Measurements from ENCODE around the gene ZNF790. TPM values are rescaled to one million over a fixed set of nuclear protein-coding genes. Genes with fewer than 3 reads are reported as not detected.
A peak's percentile ranks its signal among the peaks of the same experiment; 100 is the strongest.

The ZNF790 gene
- 1 to 10 TPM; 6.2 to 8.8 (median 8.5) TPM for polyA plus RNA-seq

DNA sequence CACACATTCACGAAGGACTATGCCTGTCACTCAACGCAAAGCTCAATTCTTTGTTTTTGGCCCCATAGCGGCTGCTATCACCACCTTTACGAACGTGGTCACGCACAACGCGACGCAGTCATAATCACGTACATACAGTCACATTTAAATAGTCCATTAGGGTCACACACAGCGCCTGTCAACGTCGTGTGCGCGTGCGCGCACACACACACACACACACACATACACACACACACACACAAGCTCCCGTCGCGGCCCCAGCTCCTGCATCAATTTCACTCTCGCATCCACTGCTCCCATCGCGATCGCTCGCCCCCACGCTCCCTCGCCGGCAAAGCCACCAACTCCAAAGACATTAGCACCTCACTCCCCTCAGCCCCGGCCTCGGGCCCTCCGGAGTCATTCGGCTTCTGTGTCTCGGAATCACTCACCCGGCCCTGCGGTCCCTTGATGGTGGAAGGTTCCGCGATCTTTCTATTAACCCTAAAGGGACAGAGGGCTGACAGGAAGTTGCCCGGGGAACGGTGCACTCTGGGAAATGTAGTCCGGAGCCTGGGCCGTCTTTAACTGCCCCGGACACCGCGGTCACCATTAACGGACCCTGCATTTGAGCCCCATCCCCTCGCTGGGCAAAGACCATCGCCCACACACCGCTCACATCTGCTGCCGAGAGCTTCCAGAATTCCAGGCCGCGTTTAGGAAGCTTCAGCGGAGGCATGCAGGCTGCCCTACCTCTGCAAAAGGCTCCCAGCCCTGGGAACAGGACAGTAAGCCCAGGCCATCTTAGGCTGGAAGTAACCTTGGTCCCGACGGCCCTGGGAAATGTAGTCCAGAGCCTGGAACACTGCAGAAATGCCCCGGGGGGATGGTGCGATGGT lies at the start of gene ZNF790:
TSS of gene ZNF790 (minus strand) at position 482 of the 878 bp plus-strand sequence. CDS start 12,768 bp downstream, outside the sequence.
- Mint-ChIP-seq H3K36me3 (peaks cover 22 to 39% (median 35%) of the 10 kb centered on the region in 3 donors), H3K4me3 (peak within 1 kb of the TSS in 1 of 5 donors; percentile 29), H3K27me3 (ENCODE audit: low read depth in 3 of 3) (peaks cover 0 to 2% (median 2%) of the 10 kb centered on the region in 3 donors)

DNA sequence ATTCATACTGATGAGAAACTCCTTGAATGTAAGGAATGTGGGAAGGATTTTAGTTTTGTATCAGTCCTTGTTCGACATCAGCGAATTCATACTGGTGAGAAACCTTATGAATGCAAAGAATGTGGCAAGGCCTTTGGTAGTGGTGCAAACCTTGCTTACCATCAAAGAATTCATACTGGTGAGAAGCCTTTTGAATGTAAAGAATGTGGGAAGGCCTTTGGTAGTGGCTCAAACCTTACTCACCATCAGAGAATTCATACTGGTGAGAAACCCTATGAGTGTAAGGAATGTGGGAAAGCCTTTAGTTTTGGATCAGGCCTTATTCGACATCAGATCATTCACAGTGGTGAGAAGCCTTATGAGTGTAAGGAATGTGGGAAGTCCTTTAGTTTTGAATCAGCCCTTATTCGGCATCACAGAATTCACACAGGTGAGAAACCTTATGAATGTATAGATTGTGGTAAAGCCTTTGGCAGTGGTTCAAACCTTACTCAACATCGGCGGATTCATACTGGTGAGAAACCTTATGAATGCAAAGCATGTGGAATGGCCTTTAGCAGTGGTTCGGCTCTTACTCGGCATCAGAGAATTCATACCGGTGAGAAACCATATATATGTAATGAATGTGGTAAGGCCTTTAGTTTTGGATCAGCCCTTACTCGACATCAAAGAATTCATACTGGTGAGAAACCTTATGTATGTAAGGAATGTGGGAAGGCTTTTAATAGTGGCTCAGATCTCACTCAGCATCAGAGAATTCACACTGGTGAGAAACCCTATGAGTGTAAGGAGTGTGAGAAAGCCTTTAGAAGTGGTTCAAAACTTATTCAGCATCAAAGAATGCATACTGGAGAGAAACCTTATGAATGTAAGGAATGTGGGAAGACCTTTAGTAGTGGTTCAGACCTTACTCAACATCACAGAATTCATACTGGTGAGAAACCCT lies 39.1 kb upstream of the ZNF790 start:
- Mint-ChIP-seq H3K27ac (no peak overlapping the region), H3K27me3 (ENCODE audit: low read depth in 3 of 3) (peaks cover 0 to 5% (median 0%) of the 10 kb centered on the region in 3 donors), H3K36me3 (peaks cover 59 to 69% (median 64%) of the 10 kb centered on the region in 3 donors), H3K4me1 (no peaks in the 10 kb centered on the region), H3K9me3 (peaks cover 49 to 92% (median 84%) of the 10 kb centered on the region in 6 donors), H3K4me3 (no peak overlapping the region)
- no peak for DNase-seq

More for the DNA sequence above, at the start of gene ZNF790:
- Mint-ChIP-seq H3K9me3 (peaks cover 7 to 23% (median 20%) of the 10 kb centered on the region in 6 donors), H3K27ac (peak within 1 kb of the TSS in 3 of 6 donors; percentile 54 to 94 (median 84)), H3K4me1 (peaks cover 0 to 18% of the 10 kb centered on the region in 2 donors)
- peak; percentile 86 to 89 (median 89) for DNase-seq

GRCh38 chr19:36851898-36852297 lies 13.7 kb upstream of the ZNF790 start:
- Mint-ChIP-seq H3K27ac (peak overlapping the region in 1 of 6 donors; percentile 54), H3K4me1 (peaks cover 10 to 17% of the 10 kb centered on the region in 2 donors), H3K4me3 (no peak overlapping the region), H3K36me3 (peaks cover 10 to 34% (median 29%) of the 10 kb centered on the region in 3 donors), H3K9me3 (peaks cover 0 to 11% (median 4%) of the 10 kb centered on the region in 6 donors), H3K27me3 (ENCODE audit: low read depth in 3 of 3) (peaks cover 0 to 1% (median 0%) of the 10 kb centered on the region in 3 donors)
- no peak for DNase-seq

DNA sequence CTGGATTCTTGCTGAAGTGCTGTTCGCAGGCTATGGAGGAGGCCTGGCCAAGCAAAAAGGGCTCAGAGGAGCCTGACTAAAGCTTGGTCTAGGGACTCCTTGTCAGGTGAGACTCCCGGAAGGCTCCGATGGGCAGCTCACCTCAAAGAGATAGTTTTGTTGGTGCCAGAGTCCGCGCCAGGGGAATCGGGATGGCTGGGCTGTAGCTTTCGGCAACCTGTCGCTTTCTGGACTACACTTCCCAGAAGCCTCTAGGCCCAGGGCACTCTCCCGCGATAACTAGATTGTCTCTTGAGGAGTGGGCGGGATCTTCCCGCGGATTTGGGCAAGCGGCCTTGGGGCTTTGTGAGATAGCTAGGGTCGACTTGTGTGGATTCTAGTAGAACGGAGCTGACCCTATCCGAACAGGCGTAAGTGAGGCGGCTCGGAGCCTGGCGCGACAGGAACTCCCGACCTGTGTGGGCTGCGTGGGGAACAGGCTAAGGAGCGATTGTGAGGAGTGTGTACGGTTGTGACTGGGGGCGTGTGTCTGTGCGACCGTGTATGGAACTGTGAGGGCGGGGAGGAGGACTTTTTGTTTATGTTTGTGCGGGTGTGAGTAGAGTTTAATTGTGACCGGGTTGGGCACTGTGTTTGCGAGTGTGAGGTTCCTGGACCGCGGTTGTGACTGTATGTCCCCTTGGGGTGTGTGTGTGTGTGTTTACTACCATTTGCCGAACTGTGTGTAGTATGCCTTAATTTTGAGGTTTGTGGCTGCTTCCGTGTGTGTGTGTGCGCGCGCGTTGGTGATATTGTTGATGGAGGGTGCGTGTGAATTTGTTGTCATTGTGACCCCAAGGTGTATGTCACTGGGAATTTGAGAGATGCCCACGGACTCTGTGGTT lies 12.6 kb upstream of the ZNF790 start, which contains the start of gene ZNF345:
TSS of gene ZNF345 (plus strand) at position 318 of the 884 bp plus-strand sequence. CDS start 25,955 bp downstream, outside the sequence.
- Mint-ChIP-seq H3K4me3 (no peak within 1 kb of the TSS), H3K4me1 (peaks cover 11 to 15% of the 10 kb centered on the region in 2 donors), H3K9me3 (peaks cover 0 to 6% (median 3%) of the 10 kb centered on the region in 6 donors), H3K27me3 (ENCODE audit: low read depth in 3 of 3) (peaks cover 0 to 1% (median 0%) of the 10 kb centered on the region in 3 donors), H3K27ac (no peak within 1 kb of the TSS), H3K36me3 (peaks cover 4 to 25% (median 22%) of the 10 kb centered on the region in 3 donors)
- DNase-seq = peak; percentile 84 to 87 (median 87)

DNA sequence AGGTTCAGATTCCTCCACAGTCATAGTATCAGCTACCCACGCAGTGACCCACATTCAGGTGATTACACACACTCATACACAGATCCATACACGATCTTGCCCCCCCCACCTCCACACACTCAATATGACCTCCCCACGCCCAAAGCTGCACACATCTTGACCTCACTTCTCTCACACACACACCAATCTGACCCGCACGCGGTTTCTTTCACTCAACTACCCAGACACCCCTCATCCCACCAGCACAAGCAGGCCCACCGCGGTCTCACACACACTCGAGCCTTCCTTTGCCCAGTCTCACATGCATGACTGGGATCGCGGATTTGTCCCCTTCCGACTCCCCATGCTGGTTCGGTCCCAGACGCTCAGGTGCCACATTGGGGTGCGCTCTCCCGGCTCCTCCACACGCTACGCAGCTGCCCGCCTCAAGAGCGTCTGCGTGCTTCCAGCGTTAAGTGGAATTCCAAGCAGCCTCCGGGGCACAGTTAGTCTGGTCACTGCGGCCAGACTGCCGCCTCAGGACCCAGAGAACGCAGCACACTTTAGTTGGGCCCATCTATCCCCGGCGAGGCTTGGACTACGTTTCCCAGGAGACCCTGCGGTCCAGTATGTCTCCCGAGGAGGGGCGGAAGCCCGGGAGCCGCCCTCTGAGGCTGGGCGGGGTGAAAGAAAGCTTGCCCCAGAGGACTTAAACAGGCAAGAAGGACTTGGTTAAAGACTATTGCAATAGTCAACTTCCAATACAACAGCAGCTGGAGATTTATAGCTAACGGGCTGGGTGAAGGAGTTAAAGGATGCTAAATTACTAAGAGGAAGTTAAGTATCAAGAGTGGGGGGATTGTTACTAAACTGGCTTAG lies 11.7 kb upstream of the ZNF790 start:
- Mint-ChIP-seq H3K4me1 (peaks cover 10 to 11% of the 10 kb centered on the region in 2 donors), H3K36me3 (peaks cover 6 to 25% (median 23%) of the 10 kb centered on the region in 3 donors)

GRCh38 chr19:36847968-36848367 lies 9.8 kb upstream of the ZNF790 start:
- H3K4me1 Mint-ChIP-seq = peaks cover 5 to 8% of the 10 kb centered on the region in 2 donors
- DNase-seq = no peak
- peaks cover 0 to 1% (median 0%) of the 10 kb centered on the region in 6 donors for H3K9me3 Mint-ChIP-seq
- peak overlapping the region in 2 of 5 donors; percentile 81 to 84 for H3K4me3 Mint-ChIP-seq
- H3K27ac Mint-ChIP-seq = peak overlapping the region in 2 of 6 donors; percentile 96
- peaks cover 0 to 3% (median 0%) of the 10 kb centered on the region in 3 donors for H3K27me3 Mint-ChIP-seq (ENCODE audit: low read depth in 3 of 3)
- H3K36me3 Mint-ChIP-seq = peaks cover 10 to 22% (median 16%) of the 10 kb centered on the region in 3 donors

More for the DNA sequence above, 11.7 kb upstream of the ZNF790 start:
- Mint-ChIP-seq H3K27me3 (ENCODE audit: low read depth in 3 of 3) (peaks cover 0 to 1% (median 0%) of the 10 kb centered on the region in 3 donors), H3K4me3 (no peak overlapping the region), H3K9me3 (peaks cover 0 to 3% (median 0%) of the 10 kb centered on the region in 6 donors), H3K27ac (no peak overlapping the region)
- peak; percentile 82 to 84 (median 84) for DNase-seq

GRCh38 chr19:36838784-36839324 lies 667 bp upstream of the ZNF790 start:
- peaks cover 0 to 18% of the 10 kb centered on the region in 2 donors for H3K4me1 Mint-ChIP-seq
- H3K4me3 Mint-ChIP-seq = no peak overlapping the region
- no peak for DNase-seq
- H3K27me3 Mint-ChIP-seq (ENCODE audit: low read depth in 3 of 3) = peaks cover 0 to 2% (median 2%) of the 10 kb centered on the region in 3 donors
- H3K27ac Mint-ChIP-seq = peak overlapping the region in 3 of 6 donors; percentile 54 to 94 (median 84)
- H3K36me3 Mint-ChIP-seq = peaks cover 16 to 37% (median 33%) of the 10 kb centered on the region in 3 donors
- peaks cover 4 to 18% (median 14%) of the 10 kb centered on the region in 6 donors for H3K9me3 Mint-ChIP-seq

GRCh38 chr19:36837176-36837905 lies 846 bp downstream of the ZNF790 start:
- Mint-ChIP-seq H3K4me3 (no peak overlapping the region), H3K36me3 (peaks cover 28 to 41% (median 40%) of the 10 kb centered on the region in 3 donors), H3K4me1 (peaks cover 0 to 18% of the 10 kb centered on the region in 2 donors), H3K27ac (no peak overlapping the region), H3K9me3 (peaks cover 13 to 29% (median 25%) of the 10 kb centered on the region in 6 donors), H3K27me3 (ENCODE audit: low read depth in 3 of 3) (peaks cover 0 to 2% (median 2%) of the 10 kb centered on the region in 3 donors)
- no peak for DNase-seq

DNA sequence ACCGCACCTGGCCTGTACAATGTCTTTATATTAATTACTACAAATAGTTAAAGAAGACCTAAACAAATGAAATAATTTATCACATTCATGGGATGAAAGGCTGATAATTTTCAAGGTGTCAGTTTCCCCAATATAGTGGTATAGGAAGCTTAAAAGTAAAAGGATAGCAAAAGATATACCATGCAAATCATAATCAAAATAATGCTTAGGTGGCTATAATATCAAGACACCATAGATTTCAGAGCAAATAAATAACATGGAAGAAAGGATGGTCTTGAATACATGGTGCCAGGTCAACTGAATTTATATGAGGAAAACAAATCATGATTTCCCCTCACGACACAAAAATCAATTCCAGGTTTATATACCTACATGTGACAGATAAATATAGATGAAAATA lies 4.8 kb downstream of the ZNF790 start:
- Mint-ChIP-seq H3K36me3 (peaks cover 44 to 64% (median 56%) of the 10 kb centered on the region in 3 donors), H3K4me3 (no peak overlapping the region), H3K9me3 (peaks cover 42 to 68% (median 64%) of the 10 kb centered on the region in 6 donors), H3K27me3 (ENCODE audit: low read depth in 3 of 3) (peaks cover 0 to 3% (median 1%) of the 10 kb centered on the region in 3 donors), H3K4me1 (peaks cover 0 to 12% of the 10 kb centered on the region in 2 donors), H3K27ac (no peak overlapping the region)
- no peak for DNase-seq

GRCh38 chr19:36821758-36822157 lies 16.4 kb downstream of the ZNF790 start:
- Mint-ChIP-seq H3K9me3 (peaks cover 49 to 97% (median 91%) of the 10 kb centered on the region in 6 donors), H3K36me3 (peaks cover 71 to 88% (median 85%) of the 10 kb centered on the region in 3 donors), H3K4me1 (no peaks in the 10 kb centered on the region), H3K27me3 (ENCODE audit: low read depth in 3 of 3) (peaks cover 0 to 5% (median 2%) of the 10 kb centered on the region in 3 donors), H3K4me3 (peak overlapping the region in 1 of 5 donors; percentile 17), H3K27ac (no peak overlapping the region)
- DNase-seq = no peak
